Fibroblast of lung (primary cell): ENCODE data around the gene PIM3.

Experiments
- CTCF ChIP-seq, 2 donors: IDR thresholded peaks in 1 of 2; conservative IDR thresholded peaks in 1 of 2; 1 replicate in 1 of 2; 2 replicates in 1 of 2; pipeline ENCODE4 v1.5.1; 2011 to 2012; ENCODE audit warnings: low read length in 2 of 2, control low read depth in 1 of 2, inconsistent platforms in 1 of 2, low read depth in 1 of 2, mild to moderate bottlenecking in 1 of 2
- EZH2 ChIP-seq: IDR thresholded peaks from 2 replicates; pipeline ENCODE4 v1.5.1; 2012; ENCODE audit warnings: low read length, control low read depth, mild to moderate bottlenecking; ENCODE audit errors: missing control alignments

GRCh38 chr22:49995361-49996118 is 35.0 kb downstream of the PIM3 start:
- TF ChIP-seq CTCF (conservative IDR thresholded peaks at IDR 0.05 in 1 of 2, IDR thresholded peaks at IDR 0.05 in 1 of 2; ENCODE audit: low read depth in 1 of 2, low read length in 2 of 2) (no peak), EZH2 (no peak)
